SK-N-SH (cell line): Measurements from ENCODE around the gene SUPT5H. TPM values are rescaled to one million over a fixed set of nuclear protein-coding genes. Genes with fewer than 3 reads are reported as not detected.

Experiments used
- CTCF ChIA-PET: fragments of 300-600, 350-600 bp; formaldehyde crosslinking; extraction: SDS; loops from one replicate; lab custom pipeline; 2021; lab: Yijun Ruan, JAX
- POLR2A ChIA-PET: fragments of 350-600 bp; sonication (Branson Sonifier 250); formaldehyde crosslinking; extraction: SDS; loops from one replicate; lab custom pipeline; 2020; ENCODE audit warnings: antibody characterized with exemption, inconsistent platforms; lab: Yijun Ruan, JAX
- DNase-seq: peaks from one replicate; pipeline ENCODE4 v3.0.0; 2012
- H2AFZ ChIP-seq: fragments of 200-600 bp; sonication (generic); 2 replicates; pipeline ENCODE4 v1.8.1; 2016; ENCODE audit warnings: antibody characterized with exemption, mild to moderate bottlenecking, low read depth
- H3F3A ChIP-seq: fragments of 200-600 bp; sonication (generic); replicated peaks from 2 replicates; pipeline ENCODE3; 2016; ENCODE audit warnings: antibody characterized with exemption, mild to moderate bottlenecking; ENCODE audit not compliant: insufficient read depth
- H3K27ac ChIP-seq, 2 experiments: fragments of 200-500 bp in 1 of 2; fragments of 200-600 bp in 1 of 2; sonication (Bioruptor generic) in 1 of 2; sonication (generic), shearing (Covaris generic) in 1 of 2; 2 replicates each; pipeline versions ENCODE4 v1.5.1 to v1.6.1; 2014 to 2016; ENCODE audit warnings: low read depth in 2 of 2, inconsistent platforms in 1 of 2, low read length in 1 of 2, mild to moderate bottlenecking in 1 of 2, mixed read lengths in 1 of 2
- H3K27me3 ChIP-seq: fragments of 200-600 bp; sonication (generic), shearing (Covaris generic); 2 replicates; pipeline ENCODE4 v1.6.1; 2016; ENCODE audit warnings: mixed run types; ENCODE audit not compliant: insufficient read depth
- H3K36me3 ChIP-seq, 2 experiments: fragments of 200-500 bp in 1 of 2; fragments of 200-600 bp in 1 of 2; sonication (Bioruptor generic) in 1 of 2; sonication (generic) in 1 of 2; replicated peaks in 1 of 2; 2 replicates each; pipeline versions ENCODE3 to v1.5.1; 2014 to 2016; ENCODE audit warnings: low read length in 1 of 2, mild to moderate bottlenecking in 1 of 2; ENCODE audit not compliant: insufficient read depth in 2 of 2, control insufficient read depth in 1 of 2
- H3K4me1 ChIP-seq, 2 experiments: fragments of 200-500 bp in 1 of 2; fragments of 200-600 bp in 1 of 2; sonication (Bioruptor generic) in 1 of 2; sonication (generic), shearing (Covaris generic) in 1 of 2; 2 replicates each; pipeline versions ENCODE4 v1.5.1 to v1.6.1; 2014 to 2016; ENCODE audit warnings: low read depth in 1 of 2, low read length in 1 of 2, mixed run types in 1 of 2; ENCODE audit not compliant: insufficient read depth in 2 of 2, control insufficient read depth in 1 of 2
- H3K4me2 ChIP-seq: fragments of 200-600 bp; sonication (generic), shearing (Covaris generic); 2 replicates; pipeline ENCODE4 v1.6.1; 2017; ENCODE audit warnings: mixed run types
- H3K4me3 ChIP-seq, 2 experiments: fragments of 200-500 bp in 1 of 2; fragments of 200-600 bp in 1 of 2; sonication (Bioruptor generic) in 1 of 2; sonication (generic), shearing (Covaris generic) in 1 of 2; 2 replicates each; pipeline versions ENCODE4 v1.5.1 to v1.8.1; 2014 to 2016; ENCODE audit warnings: low read depth in 2 of 2, inconsistent platforms in 1 of 2, low read length in 1 of 2, mild to moderate bottlenecking in 1 of 2, mixed read lengths in 1 of 2, moderate library complexity in 1 of 2
- H3K79me2 ChIP-seq: fragments of 200-600 bp; sonication (generic); 2 replicates; pipeline ENCODE4 v1.8.1; 2017; ENCODE audit warnings: mild to moderate bottlenecking; ENCODE audit not compliant: insufficient read depth
- H3K9ac ChIP-seq: fragments of 200-600 bp; sonication (generic); 2 replicates; pipeline ENCODE4 v1.6.1; 2017; ENCODE audit warnings: mixed run types
- H3K9me2 ChIP-seq: fragments of 200-600 bp; sonication (generic); 2 replicates; pipeline ENCODE4 v1.6.1; 2017; ENCODE audit warnings: mixed run types
- H3K9me3 ChIP-seq: fragments of 200-600 bp; sonication (generic); 2 replicates; pipeline ENCODE4 v1.6.1; 2017; ENCODE audit warnings: mixed run types, mild to moderate bottlenecking, moderate library complexity
- H4K20me1 ChIP-seq: fragments of 200-600 bp; sonication (generic); 2 replicates; pipeline ENCODE4 v1.6.1; 2017; ENCODE audit warnings: mild to moderate bottlenecking, mixed run types; ENCODE audit not compliant: insufficient read depth
- ELF1 ChIP-seq: IDR thresholded peaks from 2 replicates; pipeline ENCODE4 v1.4.0; 2012
- EP300 ChIP-seq, 2 experiments: IDR thresholded peaks; 2 replicates each; pipeline versions ENCODE4 v1.4.0 to v1.6.1; 2012; ENCODE audit warnings: borderline replicate concordance in 1 of 2, low read depth in 1 of 2, low read length in 1 of 2
- FOXM1 ChIP-seq: IDR thresholded peaks from 2 replicates; pipeline ENCODE4 v1.4.0; 2012; ENCODE audit warnings: low read depth, mild to moderate bottlenecking
- GABPA ChIP-seq: IDR thresholded peaks from 2 replicates; pipeline ENCODE4 v1.4.0; 2012; ENCODE audit warnings: low read depth, mild to moderate bottlenecking
- JUND ChIP-seq: IDR thresholded peaks from 2 replicates; pipeline ENCODE4 v1.4.0; 2012
- MEF2A ChIP-seq: IDR thresholded peaks from 2 replicates; pipeline ENCODE4 v1.4.0; 2012; ENCODE audit warnings: low read depth, borderline replicate concordance
- MXI1 ChIP-seq: IDR thresholded peaks from 2 replicates; pipeline ENCODE4 v1.6.1; 2012; ENCODE audit warnings: mild to moderate bottlenecking, low read depth, low read length, improper control_type of control experiment
- NFIC ChIP-seq: IDR thresholded peaks from 2 replicates; pipeline ENCODE4 v1.4.0; 2012; ENCODE audit warnings: borderline replicate concordance
- NRF1 ChIP-seq: IDR thresholded peaks from 2 replicates; pipeline ENCODE4 v1.6.1; 2012; ENCODE audit warnings: low read depth, mild to moderate bottlenecking, low read length
- POLR2AphosphoS5 ChIP-seq: IDR thresholded peaks from 2 replicates; pipeline ENCODE4 v1.6.1; 2012; ENCODE audit warnings: low read depth, low read length
- RAD21 ChIP-seq: IDR thresholded peaks from 2 replicates; pipeline ENCODE4 v1.6.1; 2012; ENCODE audit warnings: mild to moderate bottlenecking, low read length
- RCOR1 ChIP-seq: fragments of 150-350 bp; IDR thresholded peaks from 2 replicates; pipeline ENCODE4 v1.6.1; 2017; ENCODE audit warnings: antibody characterized with exemption, low read length
- REST ChIP-seq: IDR thresholded peaks from 2 replicates; pipeline ENCODE4 v1.6.1; 2012; ENCODE audit warnings: mild to moderate bottlenecking, low read depth, low read length, moderate library complexity
- RFX5 ChIP-seq: IDR thresholded peaks from 2 replicates; pipeline ENCODE4 v1.6.1; 2012; ENCODE audit warnings: mild to moderate bottlenecking, improper control_type of control experiment, low read length
- SIN3A ChIP-seq: IDR thresholded peaks from 2 replicates; pipeline ENCODE4 v1.6.1; 2012; ENCODE audit warnings: low read depth, mild to moderate bottlenecking, low read length, moderate library complexity, borderline replicate concordance
- TAF1 ChIP-seq: IDR thresholded peaks from 2 replicates; pipeline ENCODE4 v1.6.1; 2012; ENCODE audit warnings: low read depth, mild to moderate bottlenecking, low read length, moderate library complexity, borderline replicate concordance
- TCF12 ChIP-seq: IDR thresholded peaks from 2 replicates; pipeline ENCODE4 v1.4.0; 2012
- TEAD4 ChIP-seq: IDR thresholded peaks from 2 replicates; pipeline ENCODE4 v1.4.0; 2012; ENCODE audit warnings: mild to moderate bottlenecking, borderline replicate concordance; ENCODE audit not compliant: insufficient read depth
- YY1 ChIP-seq: IDR thresholded peaks from 2 replicates; pipeline ENCODE4 v1.4.0; 2012; ENCODE audit warnings: low read depth, mild to moderate bottlenecking
- WGBS: methylation state at CpG from one replicate; pipeline ENCODE4 v1.1.6; 2017; ENCODE audit warnings: low lambda C conversion rate; 5-methylcytosine and 5-hydroxymethylcytosine counted together
- polyA plus RNA-seq, 3 experiments: library from polyadenylated mRNA; depleted of rRNA; stranded (reverse); fragments of >200 nt; gene quantifications; 2 replicates each; pipeline ENCODE4 v1.2.3, GENCODE V29; 2012

The SUPT5H gene
- polyA plus RNA-seq, 1 of the 3 experiments (the other 2 are of a cell fraction): 137 TPM

GRCh38 chr19:39473443-39473960 is 28.1 kb downstream of the SUPT5H start:
- no peak for TF ChIP-seq MEF2A
- TF ChIP-seq ELF1: no peak
- TF ChIP-seq TAF1: no peak
- TF ChIP-seq MXI1: no peak
- no peak for TF ChIP-seq TCF12
- TF ChIP-seq REST: no peak
- no peak for TF ChIP-seq EP300 (IDR thresholded peaks at IDR 0.05; ENCODE audit: borderline replicate concordance in 1 of 2, low read depth in 1 of 2, low read length in 1 of 2)
- no peak for TF ChIP-seq JUND
- no peak for TF ChIP-seq RAD21
- TF ChIP-seq FOXM1: no peak
- TF ChIP-seq SIN3A: no peak
- no peak for TF ChIP-seq YY1
- TF ChIP-seq NFIC: no peak
- TF ChIP-seq RFX5: no peak
- no peak for TF ChIP-seq RCOR1
- no peak for TF ChIP-seq GABPA
- no peak for TF ChIP-seq TEAD4
- TF ChIP-seq NRF1: no peak
- no peak for TF ChIP-seq POLR2AphosphoS5
- TF ChIP-seq, all 33 proteins: peak for 0
- WGBS: 83% methylated on average over 11 of the region's 11 CpGs
- Histone ChIP-seq H3K27me3 (no peaks in the 10 kb centered on the region), H4K20me1 (no peaks in the 10 kb centered on the region), H3K27ac (no peak overlapping the region), H3K4me3 (no peak overlapping the region), H3K79me2 (no peaks in the 10 kb centered on the region), H3K36me3 (peaks cover 13 to 66% of the 10 kb centered on the region in 2 experiments), H3K9me3 (no peaks in the 10 kb centered on the region), H2AFZ (no peak overlapping the region), H3K9me2 (no peaks in the 10 kb centered on the region), H3F3A (peaks cover 13% of the 10 kb centered on the region), H3K4me2 (no peak overlapping the region), H3K4me1 (no peaks in the 10 kb centered on the region), H3K9ac (no peak overlapping the region)
- CTCF ChIA-PET: interaction anchor here (0.6 to 5.5 kb wide), 22 partner anchors 8 to 174 kb away, joined by 3 to 96 read pairs (median 6); partner anchors contain the start of genes EID2, EID2B and SELENOV
- POLR2A ChIA-PET: no interaction called here
- DNase-seq: no peak
